HEK293 (cell line): Measurements from ENCODE around the gene SELENOF.
A peak's percentile ranks its signal among the peaks of the same experiment; 100 is the strongest.

Experiments
- BCL11A ChIP-seq: fragments of 450-650 bp; formaldehyde crosslinking; IDR thresholded peaks from 2 replicates; pipeline ENCODE4 v1.5.1; 2016; ENCODE audit warnings: low read depth, missing biosample characterization, missing genetic modification characterization
- ELK4 ChIP-seq: IDR thresholded peaks from 2 replicates; pipeline ENCODE4 v1.6.1; 2011; ENCODE audit warnings: mild to moderate bottlenecking, low read depth, low read length, borderline replicate concordance
- PBX3 ChIP-seq: sonication (generic); formaldehyde crosslinking; IDR thresholded peaks from 2 replicates; pipeline ENCODE4 v1.8.1; 2022; ENCODE audit warnings: mild to moderate bottlenecking, moderate library complexity, missing genetic modification reagents
- PRDM1 ChIP-seq: fragments of 450-650 bp; formaldehyde crosslinking; IDR thresholded peaks from 2 replicates; pipeline ENCODE4; 2016; ENCODE audit warnings: missing biosample characterization, missing genetic modification characterization
- SETDB1 ChIP-seq: IDR thresholded peaks from one replicate; pipeline ENCODE4 v1.6.1; 2017; ENCODE audit warnings: mild to moderate bottlenecking, low read length, moderate library complexity, mixed read lengths; ENCODE audit not compliant: insufficient read length
- SP2 ChIP-seq: fragments of 450-650 bp; formaldehyde crosslinking; IDR thresholded peaks from 2 replicates; pipeline ENCODE4 v1.5.1; 2016; ENCODE audit warnings: missing biosample characterization, missing genetic modification characterization
- SP3 ChIP-seq: fragments of 450-650 bp; formaldehyde crosslinking; IDR thresholded peaks from 2 replicates; pipeline ENCODE4 v1.5.1; 2016; ENCODE audit warnings: missing biosample characterization, missing genetic modification characterization
- ZBTB7A ChIP-seq: fragments of 450-650 bp; formaldehyde crosslinking; IDR thresholded peaks from 2 replicates; pipeline ENCODE4 v1.5.1; 2016; ENCODE audit warnings: low read depth, missing biosample characterization, missing genetic modification characterization
- ZEB2 ChIP-seq: fragments of 450-650 bp; formaldehyde crosslinking; IDR thresholded peaks from 2 replicates; pipeline ENCODE4 v1.5.1; 2016; ENCODE audit warnings: missing biosample characterization, missing genetic modification characterization
- ZFP41 ChIP-seq: fragments of 450-650 bp; formaldehyde crosslinking; IDR thresholded peaks from 2 replicates; pipeline ENCODE4 v1.5.1; 2016; ENCODE audit warnings: missing biosample characterization, missing genetic modification characterization, borderline replicate concordance
- ZIC2 ChIP-seq: fragments of 450-650 bp; formaldehyde crosslinking; IDR thresholded peaks from 2 replicates; pipeline ENCODE4 v1.5.1; 2016; ENCODE audit warnings: missing biosample characterization, missing genetic modification characterization
- ZNF114 ChIP-seq: fragments of 450-650 bp; formaldehyde crosslinking; IDR thresholded peaks from 2 replicates; pipeline ENCODE4 v1.5.0; 2017; ENCODE audit warnings: missing biosample characterization, missing genetic modification characterization
- ZNF121 ChIP-seq: fragments of 450-650 bp; formaldehyde crosslinking; IDR thresholded peaks from 2 replicates; pipeline ENCODE4 v1.5.1; 2016; ENCODE audit warnings: missing biosample characterization, missing genetic modification characterization
- ZNF132 ChIP-seq: fragments of 450-650 bp; formaldehyde crosslinking; IDR thresholded peaks from 2 replicates; pipeline ENCODE4 v1.5.1; 2017; ENCODE audit warnings: missing biosample characterization, missing genetic modification characterization, borderline replicate concordance
- ZNF140 ChIP-seq: fragments of 450-650 bp; formaldehyde crosslinking; IDR thresholded peaks from 2 replicates; pipeline ENCODE4 v1.5.1; 2016; ENCODE audit warnings: missing biosample characterization, missing genetic modification characterization
- ZNF202 ChIP-seq: fragments of 450-650 bp; formaldehyde crosslinking; IDR thresholded peaks from 2 replicates; pipeline ENCODE4 v1.5.1; 2016; ENCODE audit warnings: missing biosample characterization, missing genetic modification characterization, borderline replicate concordance
- ZNF26 ChIP-seq: fragments of 450-650 bp; formaldehyde crosslinking; IDR thresholded peaks from 2 replicates; pipeline ENCODE4 v1.5.1; 2016; ENCODE audit warnings: missing biosample characterization, missing genetic modification characterization
- ZNF266 ChIP-seq: fragments of 450-650 bp; formaldehyde crosslinking; IDR thresholded peaks from 2 replicates; pipeline ENCODE4 v1.5.1; 2016; ENCODE audit warnings: missing biosample characterization, missing genetic modification characterization, low read depth
- ZNF280C ChIP-seq: fragments of 450-650 bp; formaldehyde crosslinking; IDR thresholded peaks from 2 replicates; pipeline ENCODE4 v1.5.1; 2016; ENCODE audit warnings: missing biosample characterization, missing genetic modification characterization
- ZNF324 ChIP-seq: fragments of 450-650 bp; formaldehyde crosslinking; IDR thresholded peaks from 2 replicates; pipeline ENCODE4 v1.5.1; 2016; ENCODE audit warnings: missing biosample characterization, missing genetic modification characterization
- ZNF37A ChIP-seq: fragments of 450-650 bp; IDR thresholded peaks from 2 replicates; pipeline ENCODE4 v1.5.1; 2018; ENCODE audit warnings: missing biosample characterization, missing genetic modification characterization
- ZNF433 ChIP-seq: fragments of 450-650 bp; formaldehyde crosslinking; IDR thresholded peaks from 2 replicates; pipeline ENCODE4 v1.5.1; 2016; ENCODE audit warnings: missing biosample characterization, missing genetic modification characterization, low read depth
- ZNF473 ChIP-seq: fragments of 450-650 bp; formaldehyde crosslinking; IDR thresholded peaks from 2 replicates; pipeline ENCODE4 v1.5.1; 2017; ENCODE audit warnings: missing biosample characterization, missing genetic modification characterization
- ZNF549 ChIP-seq: fragments of 450-650 bp; IDR thresholded peaks from 2 replicates; pipeline ENCODE4 v1.5.1; 2018; ENCODE audit warnings: missing biosample characterization, missing genetic modification characterization, mild to moderate bottlenecking, inconsistent platforms, moderate library complexity
- ZNF660 ChIP-seq: fragments of 450-650 bp; IDR thresholded peaks from 2 replicates; pipeline ENCODE4 v1.5.1; 2018; ENCODE audit warnings: missing biosample characterization, mild to moderate bottlenecking, missing genetic modification characterization
- ZNF664 ChIP-seq: fragments of 450-650 bp; formaldehyde crosslinking; IDR thresholded peaks from 2 replicates; pipeline ENCODE4 v1.5.1; 2016; ENCODE audit warnings: missing biosample characterization, missing genetic modification characterization
- ZNF677 ChIP-seq: fragments of 450-650 bp; IDR thresholded peaks from 2 replicates; pipeline ENCODE4 v1.5.0; 2018; ENCODE audit warnings: missing biosample characterization, mild to moderate bottlenecking, missing genetic modification characterization, moderate library complexity
- ZNF707 ChIP-seq: fragments of 450-650 bp; formaldehyde crosslinking; IDR thresholded peaks from 2 replicates; pipeline ENCODE4 v1.5.1; 2016; ENCODE audit warnings: missing biosample characterization, missing genetic modification characterization
- ZNF768 ChIP-seq: fragments of 450-650 bp; formaldehyde crosslinking; IDR thresholded peaks from 2 replicates; pipeline ENCODE4 v1.5.1; 2018; ENCODE audit warnings: missing biosample characterization, mild to moderate bottlenecking, missing genetic modification characterization
- ZNF776 ChIP-seq: fragments of 450-650 bp; formaldehyde crosslinking; IDR thresholded peaks from 2 replicates; pipeline ENCODE4 v1.5.0; 2017; ENCODE audit warnings: missing biosample characterization, missing genetic modification characterization, borderline replicate concordance
- ZNF791 ChIP-seq: fragments of 450-650 bp; formaldehyde crosslinking; IDR thresholded peaks from 2 replicates; pipeline ENCODE4 v1.5.1; 2016; ENCODE audit warnings: missing biosample characterization, missing genetic modification characterization
- ZSCAN18 ChIP-seq: fragments of 450-650 bp; formaldehyde crosslinking; IDR thresholded peaks from 2 replicates; pipeline ENCODE4 v1.5.1; 2016; ENCODE audit warnings: missing biosample characterization, missing genetic modification characterization
- ZSCAN4 ChIP-seq: fragments of 450-650 bp; formaldehyde crosslinking; IDR thresholded peaks from 2 replicates; pipeline ENCODE4 v1.5.1; 2017; ENCODE audit warnings: missing biosample characterization, missing genetic modification characterization

Gene SELENOF

GRCh38 chr1:86914998-86915736 is 1.2 kb upstream of the SELENOF start (continued):
- TF ChIP-seq ELK4 (no peak), ZNF677 (no peak), ZNF768 (tag by site-specific recombination) (no peak), ZNF280C (tag by site-specific recombination) (no peak), PRDM1 (tag by site-specific recombination) (no peak), ZSCAN18 (no peak), ZNF37A (tag by site-specific recombination) (no peak), ZNF132 (tag by site-specific recombination) (no peak), ZNF140 (tag by site-specific recombination) (no peak), ZNF324 (no peak), ZNF433 (tag by site-specific recombination) (no peak), ZEB2 (tag by site-specific recombination) (no peak), ZNF776 (tag by site-specific recombination) (no peak), BCL11A (tag by site-specific recombination) (no peak), ZNF121 (tag by site-specific recombination) (no peak), ZIC2 (0 out of 2 replicates have a peak, but pooled peaks have one; percentile 5), ZNF114 (no peak), SP3 (tag by site-specific recombination) (no peak), ZNF549 (tag by site-specific recombination) (no peak), ZNF202 (tag by site-specific recombination) (no peak), ZNF473 (tag by site-specific recombination) (no peak), ZFP41 (tag by site-specific recombination) (no peak), ZBTB7A (tag by site-specific recombination) (no peak; the same call in 1 of the 2 replicates), ZNF707 (no peak), ZNF664 (tag by site-specific recombination) (no peak), ZNF26 (tag by site-specific recombination) (no peak), ZNF660 (no peak), SP2 (tag by site-specific recombination) (no peak), PBX3 (peak; percentile 45; the same call in 1 of the 2 replicates), ZNF791 (no peak), SETDB1 (no peak), ZNF266 (tag by site-specific recombination) (no peak), ZSCAN4 (no peak)
